AG09309 (cell line): ENCODE data around the gene AGPAT4.

ENCODE experiments used
- DNase-seq: peaks from one replicate; pipeline ENCODE4 v3.0.0-alpha.2; 2010; ENCODE audit warnings: low read depth
- H3K4me3 ChIP-seq: 2 replicates; pipeline ENCODE4 v1.5.1; 2011; ENCODE audit warnings: mild to moderate bottlenecking, low read depth, low read length, moderate library complexity; ENCODE audit not compliant: control insufficient read depth
- CTCF ChIP-seq: IDR thresholded peaks from 2 replicates; pipeline ENCODE4 v1.5.1; 2011; ENCODE audit warnings: mild to moderate bottlenecking, low read depth, low read length, inconsistent platforms; ENCODE audit not compliant: insufficient read depth, control insufficient read depth; ENCODE audit errors: missing control alignments

Gene AGPAT4

GRCh38 chr6:161223646-161224045 is 50.2 kb downstream of the AGPAT4 start:
- no peak for TF ChIP-seq CTCF
- no peak for DNase-seq

GRCh38 chr6:161222706-161223234 is 51.1 kb downstream of the AGPAT4 start:
- H3K4me3 ChIP-seq, result no peak overlapping the region
- DNase-seq, result no peak
- TF ChIP-seq CTCF, result no peak

More at GRCh38 chr6:161223646-161224045, 50.2 kb downstream of the AGPAT4 start:
- no peak overlapping the region for H3K4me3 ChIP-seq

DNA sequence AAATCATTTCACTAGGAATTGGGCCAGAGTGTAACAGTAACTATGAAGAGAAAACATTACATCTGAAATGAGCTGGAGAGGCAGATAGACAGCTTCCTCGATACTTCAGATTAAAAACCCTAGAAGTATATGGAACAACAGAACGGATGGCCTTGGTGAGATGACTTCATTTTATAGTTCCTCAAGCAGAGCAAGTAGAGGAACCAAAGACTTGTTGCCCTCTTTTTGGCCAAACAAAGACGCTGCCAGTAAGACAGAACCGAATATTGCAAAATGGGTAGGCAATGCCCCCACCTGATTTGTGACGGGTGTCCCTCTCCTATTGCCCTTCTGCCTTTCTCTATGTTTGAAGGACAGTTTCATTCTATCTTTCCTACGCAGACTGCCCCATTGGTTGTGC is 53.5 kb downstream of the AGPAT4 start:
- DNase-seq, result no peak
- TF ChIP-seq CTCF, result no peak
- no peak overlapping the region for H3K4me3 ChIP-seq

- no peak for TF ChIP-seq CTCF
- no peak overlapping the region for H3K4me3 ChIP-seq
- DNase-seq, result no peak
These were observed 54.2 kb downstream of the AGPAT4 start for GRCh38 chr6:161219680-161220079.

DNA sequence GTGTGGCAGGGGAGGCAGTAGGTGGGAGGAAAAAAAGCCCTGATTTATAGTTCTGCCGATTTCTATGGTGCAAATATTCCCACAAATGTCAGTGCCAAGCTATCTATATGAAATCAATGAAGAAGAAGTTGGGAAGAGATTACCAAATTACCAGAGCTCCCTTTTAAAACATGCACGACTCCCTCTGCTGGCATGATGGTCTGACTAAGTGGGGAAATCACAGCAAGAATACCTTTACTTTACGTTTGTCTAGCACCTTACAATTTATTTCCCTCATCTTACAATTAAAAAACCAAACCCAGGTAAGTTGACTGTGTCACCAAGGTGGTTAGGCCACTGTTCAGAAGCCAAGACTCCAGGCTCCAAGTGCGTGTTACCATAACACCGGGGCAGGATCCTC is 55.6 kb downstream of the AGPAT4 start:
- TF ChIP-seq CTCF, result peak; percentile 29
- H3K4me3 ChIP-seq, result no peak overlapping the region
- no peak for DNase-seq

- no peak for TF ChIP-seq CTCF
- H3K4me3 ChIP-seq, result no peak overlapping the region
These were observed 56.2 kb downstream of the AGPAT4 start for GRCh38 chr6:161217628-161218027.

More at GRCh38 chr6:161217628-161218027, 56.2 kb downstream of the AGPAT4 start:
- no peak for DNase-seq
